DMS53 treated with DMSO at 0.1 percent for 48 hours (cell line): ENCODE results near the gene POLRMT.

Experiments
- DNase-seq: peaks from one replicate; lab custom pipeline; 2025; ENCODE audit not compliant: unreplicated experiment; lab: John Stamatoyannopoulos, UW

The POLRMT gene

GRCh38 chr19:581399-582111 is 51.8 kb downstream of the POLRMT start:
- no peak for DNase-seq

GRCh38 chr19:580274-580835 is 53.0 kb downstream of the POLRMT start:
- DNase-seq, result no peak

GRCh38 chr19:579842-580155 is 53.5 kb downstream of the POLRMT start:
- DNase-seq, result no peak

GRCh38 chr19:579111-579841 is 54.1 kb downstream of the POLRMT start:
- no peak for DNase-seq

- DNase-seq, result no peak
Measured at GRCh38 chr19:577439-578392, 55.6 kb downstream of the POLRMT start.

- DNase-seq, result no peak
Measured at GRCh38 chr19:576768-577438, 56.4 kb downstream of the POLRMT start.

- no peak for DNase-seq
Measured at GRCh38 chr19:575527-576506, 57.5 kb downstream of the POLRMT start.

- DNase-seq, result no peak
Measured at GRCh38 chr19:574658-575526, 58.4 kb downstream of the POLRMT start.

GRCh38 chr19:573519-573825 is 59.9 kb downstream of the POLRMT start:
- no peak for DNase-seq

GRCh38 chr19:572743-573518 is 60.4 kb downstream of the POLRMT start:
- DNase-seq, result peak; percentile 2

GRCh38 chr19:572140-572742 is 61.1 kb downstream of the POLRMT start, which contains the start of gene BSG:
Gene BSG, plus strand, starts transcription at chr19:572596. Its CDS starts 39 bp downstream, at chr19:572635.
- peak; percentile 87 for DNase-seq

- DNase-seq, result peak; percentile 36
Measured at GRCh38 chr19:571566-571974, 61.8 kb downstream of the POLRMT start.

GRCh38 chr19:570937-571565 is 62.3 kb downstream of the POLRMT start:
- peak; percentile 54 for DNase-seq

GRCh38 chr19:570251-570686 is 63.1 kb downstream of the POLRMT start:
- no peak for DNase-seq

- DNase-seq, result no peak
Measured at GRCh38 chr19:567296-567900, 65.9 kb downstream of the POLRMT start.
